Measurements from ENCODE around the gene CD300C.
A peak's percentile ranks its signal among the peaks of the same experiment; 100 is the strongest.

The CD300C gene

DNA sequence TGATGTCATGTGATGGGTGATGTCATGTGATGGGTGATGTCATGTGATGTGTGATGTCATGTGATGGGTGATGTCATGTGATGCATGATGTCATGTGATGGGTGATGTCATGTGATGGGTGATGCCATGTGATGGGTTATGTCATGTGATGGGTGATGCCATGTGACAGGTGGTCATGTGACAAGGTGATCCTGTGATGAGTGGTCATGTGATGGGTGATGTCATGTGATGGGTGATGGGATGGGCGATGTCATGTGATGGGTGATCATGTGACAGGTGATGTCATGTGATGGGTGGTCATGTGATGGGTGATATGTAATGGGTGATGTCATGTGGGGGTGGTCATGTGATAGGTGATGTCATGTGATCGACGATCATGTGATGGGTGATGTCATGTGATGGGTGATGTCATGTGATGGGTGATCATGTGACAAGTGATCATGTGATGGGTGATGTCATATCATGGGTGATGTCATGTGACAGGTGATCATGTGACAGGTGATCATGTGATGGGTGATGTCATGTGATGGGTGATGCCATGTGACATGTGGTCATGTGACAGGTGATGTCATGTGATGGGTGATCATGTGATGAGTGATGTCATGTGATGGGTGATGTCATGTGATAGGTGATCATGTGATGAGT lies 31.8 kb downstream of the CD300C start (continued):
- TF ChIP-seq, protein P1, sequence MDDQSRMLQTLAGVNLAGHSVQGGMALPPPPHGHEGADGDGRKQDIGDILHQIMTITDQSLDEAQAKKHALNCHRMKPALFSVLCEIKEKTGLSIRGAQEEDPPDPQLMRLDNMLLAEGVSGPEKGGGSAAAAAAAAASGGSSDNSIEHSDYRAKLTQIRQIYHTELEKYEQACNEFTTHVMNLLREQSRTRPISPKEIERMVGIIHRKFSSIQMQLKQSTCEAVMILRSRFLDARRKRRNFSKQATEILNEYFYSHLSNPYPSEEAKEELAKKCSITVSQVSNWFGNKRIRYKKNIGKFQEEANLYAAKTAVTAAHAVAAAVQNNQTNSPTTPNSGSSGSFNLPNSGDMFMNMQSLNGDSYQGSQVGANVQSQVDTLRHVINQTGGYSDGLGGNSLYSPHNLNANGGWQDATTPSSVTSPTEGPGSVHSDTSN (CRISPR knock-in tag; IDR thresholded peaks at IDR 0.05): no peak
- TF ChIP-seq ZNF548 (tag by site-specific recombination; IDR thresholded peaks at IDR 0.05): no peak
- TF ChIP-seq BCL11A (tag by site-specific recombination; IDR thresholded peaks at IDR 0.05; ENCODE audit: low read depth): peak; percentile 90
- TF ChIP-seq ZNF341 (tag by site-specific recombination; IDR thresholded peaks at IDR 0.05; ENCODE audit: low read depth): no peak
- no peak for TF ChIP-seq IKZF3 (tag by site-specific recombination; IDR thresholded peaks at IDR 0.05)
- TF ChIP-seq ZNF843 (tag by site-specific recombination; IDR thresholded peaks at IDR 0.05): peak; percentile 81; the same call in 1 of the 2 replicates
- TF ChIP-seq, protein P2, sequence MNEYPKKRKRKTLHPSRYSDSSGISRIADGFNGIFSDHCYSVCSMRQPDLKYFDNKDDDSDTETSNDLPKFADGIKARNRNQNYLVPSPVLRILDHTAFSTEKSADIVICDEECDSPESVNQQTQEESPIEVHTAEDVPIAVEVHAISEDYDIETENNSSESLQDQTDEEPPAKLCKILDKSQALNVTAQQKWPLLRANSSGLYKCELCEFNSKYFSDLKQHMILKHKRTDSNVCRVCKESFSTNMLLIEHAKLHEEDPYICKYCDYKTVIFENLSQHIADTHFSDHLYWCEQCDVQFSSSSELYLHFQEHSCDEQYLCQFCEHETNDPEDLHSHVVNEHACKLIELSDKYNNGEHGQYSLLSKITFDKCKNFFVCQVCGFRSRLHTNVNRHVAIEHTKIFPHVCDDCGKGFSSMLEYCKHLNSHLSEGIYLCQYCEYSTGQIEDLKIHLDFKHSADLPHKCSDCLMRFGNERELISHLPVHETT (tag by site-specific recombination; IDR thresholded peaks at IDR 0.05): peak; percentile 100
- TF ChIP-seq ZNF677 (tag by site-specific recombination; IDR thresholded peaks at IDR 0.05): no peak
- TF ChIP-seq ZFP69B (tag by site-specific recombination; IDR thresholded peaks at IDR 0.05): peak; percentile 91
- TF ChIP-seq ZNF560 (tag by site-specific recombination; IDR thresholded peaks at IDR 0.05; ENCODE audit: borderline replicate concordance): no peak
- peak; percentile 51; the same call in 1 of the 2 replicates for TF ChIP-seq GLIS2 (tag by site-specific recombination; IDR thresholded peaks at IDR 0.05)
- TF ChIP-seq, protein P3, sequence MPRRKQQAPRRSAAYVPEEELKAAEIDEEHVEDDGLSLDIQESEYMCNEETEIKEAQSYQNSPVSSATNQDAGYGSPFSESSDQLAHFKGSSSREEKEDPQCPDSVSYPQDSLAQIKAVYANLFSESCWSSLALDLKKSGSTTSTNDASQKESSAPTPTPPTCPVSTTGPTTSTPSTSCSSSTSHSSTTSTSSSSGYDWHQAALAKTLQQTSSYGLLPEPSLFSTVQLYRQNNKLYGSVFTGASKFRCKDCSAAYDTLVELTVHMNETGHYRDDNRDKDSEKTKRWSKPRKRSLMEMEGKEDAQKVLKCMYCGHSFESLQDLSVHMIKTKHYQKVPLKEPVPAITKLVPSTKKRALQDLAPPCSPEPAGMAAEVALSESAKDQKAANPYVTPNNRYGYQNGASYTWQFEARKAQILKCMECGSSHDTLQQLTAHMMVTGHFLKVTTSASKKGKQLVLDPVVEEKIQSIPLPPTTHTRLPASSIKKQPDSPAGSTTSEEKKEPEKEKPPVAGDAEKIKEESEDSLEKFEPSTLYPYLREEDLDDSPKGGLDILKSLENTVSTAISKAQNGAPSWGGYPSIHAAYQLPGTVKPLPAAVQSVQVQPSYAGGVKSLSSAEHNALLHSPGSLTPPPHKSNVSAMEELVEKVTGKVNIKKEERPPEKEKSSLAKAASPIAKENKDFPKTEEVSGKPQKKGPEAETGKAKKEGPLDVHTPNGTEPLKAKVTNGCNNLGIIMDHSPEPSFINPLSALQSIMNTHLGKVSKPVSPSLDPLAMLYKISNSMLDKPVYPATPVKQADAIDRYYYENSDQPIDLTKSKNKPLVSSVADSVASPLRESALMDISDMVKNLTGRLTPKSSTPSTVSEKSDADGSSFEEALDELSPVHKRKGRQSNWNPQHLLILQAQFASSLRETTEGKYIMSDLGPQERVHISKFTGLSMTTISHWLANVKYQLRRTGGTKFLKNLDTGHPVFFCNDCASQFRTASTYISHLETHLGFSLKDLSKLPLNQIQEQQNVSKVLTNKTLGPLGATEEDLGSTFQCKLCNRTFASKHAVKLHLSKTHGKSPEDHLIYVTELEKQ (tag by site-specific recombination; IDR thresholded peaks at IDR 0.05; ENCODE audit: borderline replicate concordance): peak; percentile 97
- TF ChIP-seq ZNF530 (tag by site-specific recombination; IDR thresholded peaks at IDR 0.05; ENCODE audit: low read depth): no peak
- no peak for TF ChIP-seq ZNF138 (tag by site-specific recombination; IDR thresholded peaks at IDR 0.05; ENCODE audit: borderline replicate concordance)
- no peak for TF ChIP-seq ZSCAN30 (tag by site-specific recombination; IDR thresholded peaks at IDR 0.05)
- TF ChIP-seq, protein P4, sequence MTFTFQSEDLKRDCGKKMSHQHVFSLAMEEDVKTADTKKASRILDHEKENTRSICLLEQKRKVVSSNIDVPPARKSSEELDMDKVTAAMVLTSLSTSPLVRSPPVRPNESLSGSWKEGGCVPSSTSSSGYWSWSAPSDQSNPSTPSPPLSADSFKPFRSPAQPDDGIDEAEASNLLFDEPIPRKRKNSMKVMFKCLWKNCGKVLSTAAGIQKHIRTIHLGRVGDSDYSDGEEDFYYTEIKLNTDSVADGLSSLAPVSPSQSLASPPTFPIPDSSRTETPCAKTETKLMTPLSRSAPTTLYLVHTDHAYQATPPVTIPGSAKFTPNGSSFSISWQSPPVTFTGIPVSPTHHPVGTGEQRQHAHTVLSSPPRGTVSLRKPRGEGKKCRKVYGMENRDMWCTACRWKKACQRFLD (tag by site-specific recombination; IDR thresholded peaks at IDR 0.05): peak; percentile 76; the same call in 1 of the 2 replicates
- TF ChIP-seq ZNF791 (tag by site-specific recombination; IDR thresholded peaks at IDR 0.05): 0 out of 2 replicates have a peak, but pooled peaks have one; percentile 12
- TF ChIP-seq, protein P5, sequence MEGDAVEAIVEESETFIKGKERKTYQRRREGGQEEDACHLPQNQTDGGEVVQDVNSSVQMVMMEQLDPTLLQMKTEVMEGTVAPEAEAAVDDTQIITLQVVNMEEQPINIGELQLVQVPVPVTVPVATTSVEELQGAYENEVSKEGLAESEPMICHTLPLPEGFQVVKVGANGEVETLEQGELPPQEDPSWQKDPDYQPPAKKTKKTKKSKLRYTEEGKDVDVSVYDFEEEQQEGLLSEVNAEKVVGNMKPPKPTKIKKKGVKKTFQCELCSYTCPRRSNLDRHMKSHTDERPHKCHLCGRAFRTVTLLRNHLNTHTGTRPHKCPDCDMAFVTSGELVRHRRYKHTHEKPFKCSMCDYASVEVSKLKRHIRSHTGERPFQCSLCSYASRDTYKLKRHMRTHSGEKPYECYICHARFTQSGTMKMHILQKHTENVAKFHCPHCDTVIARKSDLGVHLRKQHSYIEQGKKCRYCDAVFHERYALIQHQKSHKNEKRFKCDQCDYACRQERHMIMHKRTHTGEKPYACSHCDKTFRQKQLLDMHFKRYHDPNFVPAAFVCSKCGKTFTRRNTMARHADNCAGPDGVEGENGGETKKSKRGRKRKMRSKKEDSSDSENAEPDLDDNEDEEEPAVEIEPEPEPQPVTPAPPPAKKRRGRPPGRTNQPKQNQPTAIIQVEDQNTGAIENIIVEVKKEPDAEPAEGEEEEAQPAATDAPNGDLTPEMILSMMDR (tag by site-specific recombination; IDR thresholded peaks at IDR 0.05): no peak
- TF ChIP-seq, protein P6, sequence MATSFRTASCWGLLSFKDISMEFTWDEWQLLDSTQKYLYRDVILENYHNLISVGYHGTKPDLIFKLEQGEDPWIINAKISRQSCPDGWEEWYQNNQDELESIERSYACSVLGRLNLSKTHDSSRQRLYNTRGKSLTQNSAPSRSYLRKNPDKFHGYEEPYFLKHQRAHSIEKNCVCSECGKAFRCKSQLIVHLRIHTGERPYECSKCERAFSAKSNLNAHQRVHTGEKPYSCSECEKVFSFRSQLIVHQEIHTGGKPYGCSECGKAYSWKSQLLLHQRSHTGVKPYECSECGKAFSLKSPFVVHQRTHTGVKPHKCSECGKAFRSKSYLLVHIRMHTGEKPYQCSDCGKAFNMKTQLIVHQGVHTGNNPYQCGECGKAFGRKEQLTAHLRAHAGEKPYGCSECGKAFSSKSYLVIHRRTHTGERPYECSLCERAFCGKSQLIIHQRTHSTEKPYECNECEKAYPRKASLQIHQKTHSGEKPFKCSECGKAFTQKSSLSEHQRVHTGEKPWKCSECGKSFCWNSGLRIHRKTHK (tag by site-specific recombination; IDR thresholded peaks at IDR 0.05): peak; percentile 77
- no peak for TF ChIP-seq ZNF223 (tag by site-specific recombination; IDR thresholded peaks at IDR 0.05)
- TF ChIP-seq ZNF169 (tag by site-specific recombination; IDR thresholded peaks at IDR 0.05): peak; percentile 98
- no peak for TF ChIP-seq ZNF132 (tag by site-specific recombination; IDR thresholded peaks at IDR 0.05; ENCODE audit: borderline replicate concordance)
- TF ChIP-seq, protein P7, sequence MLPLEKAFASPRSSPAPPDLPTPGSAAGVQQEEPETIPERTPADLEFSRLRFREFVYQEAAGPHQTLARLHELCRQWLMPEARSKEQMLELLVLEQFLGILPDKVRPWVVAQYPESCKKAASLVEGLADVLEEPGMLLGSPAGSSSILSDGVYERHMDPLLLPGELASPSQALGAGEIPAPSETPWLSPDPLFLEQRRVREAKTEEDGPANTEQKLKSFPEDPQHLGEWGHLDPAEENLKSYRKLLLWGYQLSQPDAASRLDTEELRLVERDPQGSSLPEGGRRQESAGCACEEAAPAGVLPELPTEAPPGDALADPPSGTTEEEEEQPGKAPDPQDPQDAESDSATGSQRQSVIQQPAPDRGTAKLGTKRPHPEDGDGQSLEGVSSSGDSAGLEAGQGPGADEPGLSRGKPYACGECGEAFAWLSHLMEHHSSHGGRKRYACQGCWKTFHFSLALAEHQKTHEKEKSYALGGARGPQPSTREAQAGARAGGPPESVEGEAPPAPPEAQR (tag by site-specific recombination; IDR thresholded peaks at IDR 0.05): peak; percentile 93
- TF ChIP-seq GLI2 (tag by site-specific recombination; IDR thresholded peaks at IDR 0.05; ENCODE audit: borderline replicate concordance, low read depth): no peak; the same call in 1 of the 2 replicates
- no peak for TF ChIP-seq ZNF174 (tag by site-specific recombination; IDR thresholded peaks at IDR 0.05)
- TF ChIP-seq ZNF610 (tag by site-specific recombination; IDR thresholded peaks at IDR 0.05; ENCODE audit: borderline replicate concordance): no peak; the same call in 1 of the 2 replicates
- TF ChIP-seq, protein P8, sequence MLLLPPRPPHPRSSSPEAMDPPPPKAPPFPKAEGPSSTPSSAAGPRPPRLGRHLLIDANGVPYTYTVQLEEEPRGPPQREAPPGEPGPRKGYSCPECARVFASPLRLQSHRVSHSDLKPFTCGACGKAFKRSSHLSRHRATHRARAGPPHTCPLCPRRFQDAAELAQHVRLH (tag by site-specific recombination; IDR thresholded peaks at IDR 0.05): peak; percentile 70; the same call in 1 of the 2 replicates
